ENCODE data around the gene APPL2. TPM values are rescaled to one million over a fixed set of nuclear protein-coding genes. Genes with fewer than 3 reads are reported as not detected.

Gene APPL2
- total RNA-seq, 4 donors from 2014 or later: 12.8 to 24.3 (median 19.8) TPM

- no peak overlapping the region for H3K27ac ChIP-seq
- intact Hi-C loops (cut with DNase I; ENCODE audit: low total_unique reads): no loop called here
- H3K27me3 ChIP-seq: no peaks in the 10 kb centered on the region
- in situ Hi-C loops (cut with MboI; ENCODE audit: low sequenced_read_pairs in 4 of 4): no loop called here
- H3K4me1 ChIP-seq: no peaks in the 10 kb centered on the region
- H3K36me3 ChIP-seq: peaks cover 0 to 90% of the 10 kb centered on the region in 2 donors
- H3K4me3 ChIP-seq: no peak overlapping the region
- DNase-seq (no peak), ATAC-seq (no peak)
- TF ChIP-seq CTCF (IDR thresholded peaks at IDR 0.05 in 4 of 5, conservative IDR thresholded peaks at IDR 0.05 in 1 of 5) (no peak), POLR2A (IDR thresholded peaks at IDR 0.05) (no peak)
- no peaks in the 10 kb centered on the region for H3K9me3 ChIP-seq
These were observed 68.6 kb downstream of the APPL2 start for GRCh38 chr12:105167346-105167745.

GRCh38 chr12:105166736-105167135 lies 69.2 kb downstream of the APPL2 start:
- DNase-seq (no peak), ATAC-seq (no peak)
- Histone ChIP-seq H3K27me3 (no peaks in the 10 kb centered on the region), H3K27ac (no peak overlapping the region), H3K4me3 (no peak overlapping the region), H3K9me3 (no peaks in the 10 kb centered on the region), H3K4me1 (no peaks in the 10 kb centered on the region), H3K36me3 (peaks cover 0 to 90% of the 10 kb centered on the region in 2 donors)
- no peak for TF ChIP-seq POLR2A (IDR thresholded peaks at IDR 0.05)
- TF ChIP-seq CTCF (IDR thresholded peaks at IDR 0.05 in 4 of 5, conservative IDR thresholded peaks at IDR 0.05 in 1 of 5): no peak
- intact Hi-C loops (cut with DNase I; ENCODE audit: low total_unique reads): no loop called here
- in situ Hi-C loops (cut with MboI; ENCODE audit: low sequenced_read_pairs in 4 of 4): no loop called here

DNA sequence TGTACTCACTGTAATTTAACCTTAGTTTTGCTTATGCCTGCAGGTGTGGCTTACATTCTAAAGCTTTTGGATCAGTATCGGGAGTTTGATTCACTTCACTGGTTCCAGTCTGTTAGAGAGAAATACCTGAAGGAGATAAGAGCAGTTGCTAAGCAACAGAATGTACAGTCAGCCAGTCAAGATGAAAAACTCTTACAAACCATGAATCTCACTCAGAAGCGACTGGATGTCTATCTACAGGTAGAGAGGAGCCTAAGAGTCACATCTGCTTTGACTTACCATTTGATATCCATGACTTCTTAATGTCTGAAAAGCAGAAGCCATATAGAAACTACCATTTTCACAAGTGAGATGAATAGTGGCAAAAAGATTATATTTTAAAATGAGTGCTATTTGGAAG lies 71.9 kb downstream of the APPL2 start:
- ATAC-seq: no peak
- intact Hi-C loops (cut with DNase I; ENCODE audit: low total_unique reads): no loop called here
- in situ Hi-C loops (cut with MboI; ENCODE audit: low sequenced_read_pairs in 4 of 4): no loop called here

GRCh38 chr12:105162174-105162573 lies 73.8 kb downstream of the APPL2 start:
- no peak for TF ChIP-seq CTCF (IDR thresholded peaks at IDR 0.05 in 4 of 5, conservative IDR thresholded peaks at IDR 0.05 in 1 of 5)
- TF ChIP-seq POLR2A (IDR thresholded peaks at IDR 0.05): no peak
- intact Hi-C loops (cut with DNase I; ENCODE audit: low total_unique reads) (no loop called here), in situ Hi-C loops (cut with MboI; ENCODE audit: low sequenced_read_pairs in 4 of 4) (no loop called here)
- ATAC-seq (no peak), DNase-seq (no peak)
- Histone ChIP-seq H3K9me3 (no peaks in the 10 kb centered on the region), H3K4me1 (no peaks in the 10 kb centered on the region), H3K4me3 (no peak overlapping the region), H3K36me3 (peaks cover 3 to 88% of the 10 kb centered on the region in 2 donors), H3K27me3 (no peaks in the 10 kb centered on the region), H3K27ac (no peak overlapping the region)

More for the DNA sequence above, 71.9 kb downstream of the APPL2 start:
- Histone ChIP-seq H3K27me3 (no peaks in the 10 kb centered on the region), H3K27ac (no peak overlapping the region), H3K9me3 (no peaks in the 10 kb centered on the region), H3K4me3 (no peak overlapping the region), H3K4me1 (no peaks in the 10 kb centered on the region), H3K36me3 (peaks cover 3 to 92% of the 10 kb centered on the region in 2 donors)
- TF ChIP-seq POLR2A (IDR thresholded peaks at IDR 0.05) (no peak), CTCF (IDR thresholded peaks at IDR 0.05 in 4 of 5, conservative IDR thresholded peaks at IDR 0.05 in 1 of 5) (no peak)
- DNase-seq: no peak

GRCh38 chr12:105158876-105159275 lies 77.1 kb downstream of the APPL2 start:
- Histone ChIP-seq H3K27ac (no peak overlapping the region), H3K4me1 (no peaks in the 10 kb centered on the region), H3K4me3 (no peak overlapping the region), H3K9me3 (no peaks in the 10 kb centered on the region), H3K27me3 (no peaks in the 10 kb centered on the region), H3K36me3 (peaks cover 3 to 77% of the 10 kb centered on the region in 2 donors)
- in situ Hi-C loops (cut with MboI; ENCODE audit: low sequenced_read_pairs in 4 of 4): no loop called here
- DNase-seq (no peak), ATAC-seq (no peak)
- TF ChIP-seq POLR2A (IDR thresholded peaks at IDR 0.05) (no peak), CTCF (IDR thresholded peaks at IDR 0.05 in 4 of 5, conservative IDR thresholded peaks at IDR 0.05 in 1 of 5) (no peak)
- intact Hi-C loops (cut with DNase I; ENCODE audit: low total_unique reads): loop anchor here (5.0 kb wide), 1 partner anchor 42 kb away; no protein-coding TSS in a partner anchor
